Pons (tissue), 1 donor: ENCODE measurements around the gene SCMH1.
"Not testable (repeated sequence)": the region's sequence is repeated elsewhere in the genome, so short reads cannot be mapped to it uniquely, and the experiment has no call there.

Experiments used
- DNase-seq: peaks from one replicate; pipeline ENCODE4 v3.0.0-alpha.2; 2016; ENCODE audit warnings: low spot score

SCMH1 gene

DNA sequence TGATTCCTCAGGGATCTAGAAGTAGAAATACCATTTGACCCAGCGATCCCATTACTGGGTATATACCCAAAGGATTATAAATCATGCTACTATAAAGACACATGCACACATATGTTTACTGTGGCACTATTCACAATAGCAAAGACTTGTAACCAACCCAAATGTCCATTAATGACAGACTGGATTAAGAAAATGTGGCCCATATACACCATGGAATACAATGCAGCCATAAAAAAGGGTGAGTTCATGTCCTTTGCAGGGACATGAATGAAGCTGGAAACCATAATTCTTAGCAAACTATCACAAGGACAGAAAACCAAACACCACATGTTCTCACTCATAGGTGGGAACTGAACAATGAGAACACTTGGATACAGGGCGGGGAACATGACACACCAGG is 30.5 kb downstream of the SCMH1 start:
- DNase-seq: not testable (repeated sequence)

DNA sequence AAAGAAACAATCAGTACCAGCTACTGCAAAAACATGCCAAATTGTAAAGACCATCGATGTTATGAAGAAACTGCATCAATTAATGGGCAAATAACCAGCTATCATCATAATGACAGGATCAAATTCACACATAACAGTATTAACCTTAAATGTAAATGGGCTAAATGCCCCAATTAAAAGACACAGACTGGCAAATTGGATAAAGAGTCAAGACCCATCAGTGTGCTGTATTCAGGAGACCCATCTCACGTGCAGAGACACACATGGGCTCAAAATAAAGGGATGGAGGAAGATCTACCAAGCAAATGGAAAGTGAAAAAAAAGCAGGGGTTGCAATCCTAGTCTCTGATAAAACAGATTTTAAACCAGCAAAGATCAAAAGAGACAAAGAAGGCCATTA is 35.1 kb downstream of the SCMH1 start:
- not testable (repeated sequence) for DNase-seq

DNA sequence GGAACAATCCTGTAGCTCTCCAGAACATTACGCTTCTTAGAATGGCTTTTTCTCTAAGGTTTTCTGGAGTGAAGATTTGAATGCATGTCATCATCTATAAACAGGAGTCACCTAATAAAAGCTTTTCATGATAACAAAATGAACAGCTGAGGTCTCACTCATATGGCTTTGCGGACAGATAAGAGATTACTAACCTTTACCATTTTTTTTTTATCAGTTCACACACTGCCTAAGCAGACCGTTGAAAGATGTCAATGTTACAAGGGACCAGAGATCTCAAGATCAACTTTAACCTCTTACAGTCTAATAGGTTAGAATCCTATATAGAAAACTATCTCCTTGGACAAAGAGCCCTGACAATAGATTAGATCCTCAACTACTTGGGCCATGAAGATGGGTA is 41.4 kb downstream of the SCMH1 start:
- no peak for DNase-seq

DNA sequence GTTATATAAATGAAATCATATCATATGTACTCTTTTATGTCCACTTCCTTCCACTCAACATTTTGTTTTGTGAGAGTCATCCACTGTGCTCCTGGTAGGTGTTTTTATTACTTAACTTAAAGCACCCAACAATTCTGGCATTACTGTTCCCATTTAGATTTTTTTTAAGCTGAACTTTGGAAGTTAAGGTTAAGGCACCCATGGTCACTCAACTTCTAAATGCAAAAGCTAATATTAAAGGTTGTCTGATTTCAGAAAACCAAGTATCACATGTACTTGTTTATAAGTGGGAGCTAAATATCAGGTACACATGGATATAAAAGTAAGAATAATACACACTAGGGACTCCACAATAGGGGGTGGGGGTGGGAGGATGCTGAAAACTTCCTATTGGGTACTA is 42.7 kb downstream of the SCMH1 start:
- no peak for DNase-seq

DNA sequence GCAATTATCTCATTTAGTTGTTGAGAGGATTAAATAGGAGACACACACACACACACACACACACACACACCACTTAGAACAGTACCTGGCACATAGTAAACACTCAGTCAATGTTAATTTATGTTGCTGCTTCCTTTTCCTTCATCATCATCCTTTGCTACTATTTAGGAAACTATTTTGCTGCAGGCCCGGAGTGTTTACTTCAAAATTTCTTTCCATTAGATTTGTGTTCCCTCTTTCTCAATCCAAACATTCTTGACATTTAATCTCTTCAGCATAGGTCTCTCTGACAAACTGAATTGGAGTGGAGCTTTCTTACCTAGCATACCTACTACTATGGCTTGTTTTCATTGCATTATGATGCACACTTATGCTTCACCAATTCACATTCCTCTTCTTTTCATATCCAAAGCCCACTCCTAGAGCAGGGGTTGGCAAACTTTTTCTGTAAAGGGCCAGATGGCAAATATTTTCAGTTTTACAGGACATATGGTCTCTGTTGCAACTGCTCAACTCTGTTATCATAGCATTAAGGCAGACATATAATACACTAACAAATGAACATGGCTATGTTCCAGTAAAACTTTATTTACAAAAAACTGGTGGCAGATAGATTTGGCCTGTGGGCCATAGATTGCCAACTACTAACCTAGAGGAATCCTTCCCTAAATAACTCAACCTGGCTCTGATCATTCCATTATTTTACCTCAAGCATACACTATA is 49.5 kb downstream of the SCMH1 start:
- DNase-seq: no peak

DNA sequence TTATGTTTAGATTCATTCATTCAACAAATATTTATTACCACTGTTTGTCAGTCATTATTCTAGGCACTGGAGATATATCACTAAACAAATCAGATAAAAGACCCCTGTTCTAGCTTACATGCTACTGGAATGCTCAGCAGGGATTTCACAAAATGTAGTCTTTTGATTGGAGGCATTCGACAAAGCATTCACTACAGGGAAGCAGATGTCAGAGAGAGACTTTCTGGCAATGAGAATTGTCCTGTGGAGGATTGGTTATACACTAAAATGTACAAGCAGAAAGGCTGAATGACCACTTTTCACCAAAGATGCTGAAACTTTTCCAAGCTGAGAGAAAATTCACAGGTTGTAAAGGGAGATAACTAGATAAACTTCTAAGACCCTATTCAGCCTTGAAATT is 57.7 kb downstream of the SCMH1 start:
- DNase-seq: no peak

DNA sequence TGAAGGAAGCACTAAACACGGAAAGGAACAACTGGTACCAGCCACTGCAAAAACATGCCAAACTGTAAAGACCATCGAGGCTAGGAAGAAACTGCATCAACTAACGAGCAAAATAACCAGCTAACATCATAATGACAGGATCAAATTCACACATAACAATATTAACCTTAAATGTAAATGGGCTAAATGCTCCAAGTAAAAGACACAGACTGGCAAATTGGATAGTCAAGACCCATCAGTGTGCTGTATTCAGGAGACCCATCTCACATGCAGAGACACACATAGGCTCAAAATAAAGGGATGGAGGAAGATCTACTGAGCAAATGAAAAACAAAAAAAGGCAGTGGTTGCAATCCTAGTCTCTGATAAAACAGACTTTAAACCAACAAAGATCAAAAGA is 63.9 kb downstream of the SCMH1 start:
- not testable (repeated sequence) for DNase-seq

DNA sequence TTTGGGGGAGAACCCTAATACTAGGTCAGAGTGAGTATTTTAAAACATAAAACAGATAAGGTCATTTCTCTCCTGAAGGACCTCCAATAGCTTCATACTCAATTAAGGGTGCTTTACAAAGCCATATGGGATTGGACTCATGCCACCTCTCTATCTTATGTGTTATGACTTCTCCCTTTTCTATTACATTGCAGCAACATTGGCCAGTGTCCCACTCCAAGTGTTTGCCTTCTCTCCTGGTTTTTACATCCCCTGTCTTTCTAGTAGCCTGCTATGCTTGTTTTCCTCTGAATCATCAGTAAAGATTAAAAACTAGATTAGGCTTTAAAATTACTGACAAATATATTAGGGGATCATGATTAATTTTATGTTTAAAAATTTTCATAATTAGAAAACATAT is 66.6 kb downstream of the SCMH1 start:
- no peak for DNase-seq

DNA sequence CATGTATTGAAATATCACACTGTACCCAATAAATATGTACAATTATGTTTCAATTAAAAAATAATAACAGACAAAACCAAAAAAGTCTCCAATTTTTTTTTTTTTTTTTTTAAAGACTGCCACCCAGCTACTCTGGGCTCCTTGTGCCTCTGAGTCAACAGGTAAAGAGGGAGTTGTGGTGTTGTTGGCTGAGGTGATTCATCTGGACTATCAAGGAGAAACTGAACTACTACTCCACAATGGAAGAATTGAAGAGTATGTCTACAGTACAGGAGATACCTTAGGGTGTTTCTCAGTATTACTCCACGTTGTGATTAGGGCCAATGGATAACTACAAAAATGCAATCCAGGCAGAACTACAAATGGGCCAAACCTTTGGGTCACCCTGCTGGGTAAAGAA is 67.9 kb downstream of the SCMH1 start:
- no peak for DNase-seq

DNA sequence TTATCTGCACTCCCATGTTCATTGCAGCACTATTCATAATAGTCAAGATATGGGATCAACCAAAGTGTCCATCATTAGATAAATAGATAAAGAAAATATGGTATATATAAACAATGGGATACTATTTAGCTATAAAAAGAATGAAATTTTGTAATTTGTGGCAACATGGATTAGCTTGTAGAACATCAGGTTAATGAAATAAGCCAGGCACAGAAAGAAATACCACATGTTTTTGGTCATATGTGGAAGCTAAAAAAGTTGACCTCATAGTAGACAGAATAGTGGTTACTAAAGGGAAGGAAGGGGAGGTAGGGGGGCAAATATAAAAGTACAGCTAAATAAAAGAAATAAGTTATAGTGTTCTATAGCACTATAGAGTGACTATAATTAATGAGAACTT is 68.5 kb downstream of the SCMH1 start:
- DNase-seq: no peak

DNA sequence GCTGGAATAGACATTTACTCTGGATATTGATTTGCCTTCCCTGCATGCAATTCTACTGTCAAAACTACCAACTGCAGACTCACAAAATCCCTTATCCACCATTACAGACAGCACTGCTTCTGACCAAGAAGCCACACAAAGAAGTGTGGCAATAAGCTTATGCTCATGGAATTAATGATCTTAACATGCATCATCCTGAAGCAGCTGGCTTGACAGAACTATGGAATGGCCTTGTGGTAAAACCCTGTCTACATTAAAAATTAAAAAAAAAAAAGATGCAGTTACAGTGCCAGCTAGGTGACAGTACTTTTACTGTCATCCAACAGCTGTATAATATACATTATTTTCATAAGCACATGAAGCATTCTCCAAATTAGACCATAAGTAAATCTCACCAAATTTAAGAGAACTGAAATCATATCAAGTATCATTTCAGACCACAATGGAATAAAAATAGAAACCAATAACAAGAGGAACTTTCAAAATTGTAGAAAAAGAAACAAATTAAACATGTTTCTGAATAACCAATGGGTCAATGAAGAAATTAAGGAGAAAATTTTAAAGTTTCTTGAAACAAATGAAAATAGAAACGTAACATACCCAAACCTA is 70.7 kb downstream of the SCMH1 start:
- no peak for DNase-seq

DNA sequence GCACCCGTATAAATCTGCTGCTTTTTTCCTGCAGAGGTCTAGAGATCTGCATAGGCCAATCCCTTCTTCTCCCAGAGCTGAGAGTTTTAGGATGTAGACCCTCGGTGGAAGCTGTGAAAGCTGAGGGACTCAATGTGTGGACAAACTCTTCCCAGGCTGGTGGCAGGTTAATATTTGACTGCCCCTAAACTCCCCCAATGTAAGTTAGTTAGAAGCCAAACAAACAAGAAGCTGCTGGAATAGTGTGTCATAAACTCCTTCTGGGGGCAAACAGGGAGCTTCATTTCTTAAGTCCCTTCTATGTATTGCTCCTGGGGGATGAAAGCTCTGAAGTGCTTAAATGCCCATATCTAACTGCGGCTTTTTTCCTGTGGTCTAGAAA is 72.3 kb downstream of the SCMH1 start:
- no peak for DNase-seq

DNA sequence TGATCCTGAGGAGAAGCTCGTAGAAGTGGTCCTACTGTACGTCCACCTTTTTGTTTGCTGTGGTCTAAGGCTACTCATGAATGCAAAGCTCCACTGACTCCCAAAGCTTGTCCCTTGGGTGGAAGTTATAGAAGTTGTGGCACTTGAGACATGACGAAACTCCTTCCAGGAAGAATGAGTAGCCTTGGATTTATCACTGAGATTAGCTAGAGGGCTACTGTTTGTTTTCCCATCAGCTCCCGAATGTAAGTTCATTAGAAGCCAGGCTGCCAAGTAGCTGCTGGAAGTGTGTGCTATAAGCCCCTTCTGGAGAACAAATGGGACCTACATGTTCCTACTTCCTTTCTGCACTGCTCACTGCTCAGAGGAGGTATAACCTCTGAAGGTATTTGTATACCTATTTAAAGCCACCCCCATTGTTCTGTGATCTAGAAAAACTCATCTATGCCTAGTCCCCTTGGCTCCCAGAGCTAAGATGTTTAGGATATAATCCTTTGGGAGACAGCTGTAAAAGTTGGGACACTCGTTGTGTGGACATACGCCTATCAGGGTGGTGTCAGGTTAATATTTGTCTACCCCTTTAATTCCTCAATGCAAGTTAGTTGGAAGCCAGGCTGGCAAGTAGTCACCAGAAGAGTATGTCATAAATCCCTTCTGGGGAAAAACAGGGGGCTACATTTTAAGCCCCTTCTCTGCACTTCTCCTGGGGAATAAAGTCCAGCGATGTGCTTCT is 72.9 kb downstream of the SCMH1 start:
- no peak for DNase-seq

DNA sequence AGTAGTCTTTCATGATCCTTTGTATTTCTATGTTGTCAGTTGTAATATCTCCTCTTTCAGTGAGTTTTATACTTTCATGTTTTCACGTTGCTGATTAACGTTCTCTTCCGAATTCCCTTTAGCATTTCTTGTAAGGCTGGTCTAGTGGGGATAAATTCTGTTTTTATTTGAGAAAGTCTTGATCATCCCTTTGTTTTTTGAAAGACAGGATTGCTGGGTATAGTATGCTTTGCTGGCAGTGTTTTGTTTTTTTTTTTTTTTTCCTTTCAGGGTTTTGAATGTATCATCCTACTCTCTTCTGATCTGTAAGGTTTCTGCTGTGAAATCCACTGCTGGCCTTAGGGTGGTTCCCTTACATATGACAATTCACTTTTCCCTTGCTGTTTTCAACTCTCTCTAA is 74.4 kb downstream of the SCMH1 start:
- no peak for DNase-seq

DNA sequence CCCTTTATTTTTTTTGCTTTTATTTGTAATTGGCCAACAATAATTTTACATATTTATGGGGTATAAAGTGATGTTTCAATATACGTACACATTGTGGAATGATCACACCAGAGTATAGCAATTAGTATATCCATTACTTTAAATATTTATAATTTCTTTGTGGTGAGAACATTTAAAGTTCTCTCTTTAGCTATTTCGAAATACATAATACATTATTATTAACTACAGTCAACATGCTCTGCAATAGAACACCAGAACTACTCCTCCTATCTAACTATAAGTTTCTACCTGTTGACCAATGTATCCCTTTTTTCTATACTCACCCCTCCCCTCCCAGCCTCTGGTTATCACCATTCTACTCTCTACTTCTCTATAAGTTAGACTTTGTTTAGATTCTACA is 77.4 kb downstream of the SCMH1 start:
- DNase-seq: no peak

DNA sequence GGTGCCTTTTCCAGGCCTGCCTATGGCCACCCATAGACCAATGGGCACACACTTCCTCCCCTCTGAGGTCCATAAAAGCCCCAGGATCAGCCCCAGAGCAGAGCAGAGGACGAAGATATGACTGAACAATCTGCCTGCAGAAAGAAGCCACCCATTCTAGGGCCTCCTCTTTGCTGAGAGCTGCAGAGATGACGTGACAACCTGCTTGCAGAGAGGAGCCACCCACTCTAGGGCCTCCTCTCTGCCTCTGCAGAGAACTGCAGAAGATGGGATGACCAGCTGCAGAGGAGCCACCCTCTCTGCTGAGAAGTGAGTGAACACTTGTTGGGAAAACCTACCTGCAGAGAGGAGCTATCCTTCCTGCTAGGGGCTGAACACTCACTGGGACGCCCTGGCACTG is 79.7 kb downstream of the SCMH1 start:
- no peak for DNase-seq

DNA sequence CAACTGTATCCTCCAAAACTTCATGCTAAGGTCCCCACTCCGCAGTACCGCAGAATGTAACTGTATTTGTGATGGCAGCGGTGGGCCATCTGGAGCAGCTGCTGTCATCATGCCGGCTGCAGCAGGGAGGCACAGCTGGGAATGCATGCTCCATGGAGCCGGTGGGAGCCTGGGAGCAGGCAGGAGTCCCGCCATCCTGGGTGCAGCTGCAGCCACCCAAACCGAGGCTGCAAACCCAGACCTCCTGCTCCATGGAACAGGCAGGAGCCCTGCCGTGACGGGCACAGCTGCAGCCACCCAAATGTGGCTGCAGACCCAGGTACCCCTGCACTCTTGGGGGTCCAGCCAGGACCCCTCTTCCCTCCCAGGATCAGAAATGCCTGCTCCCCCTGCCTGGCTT is 80.3 kb downstream of the SCMH1 start:
- DNase-seq: no peak

DNA sequence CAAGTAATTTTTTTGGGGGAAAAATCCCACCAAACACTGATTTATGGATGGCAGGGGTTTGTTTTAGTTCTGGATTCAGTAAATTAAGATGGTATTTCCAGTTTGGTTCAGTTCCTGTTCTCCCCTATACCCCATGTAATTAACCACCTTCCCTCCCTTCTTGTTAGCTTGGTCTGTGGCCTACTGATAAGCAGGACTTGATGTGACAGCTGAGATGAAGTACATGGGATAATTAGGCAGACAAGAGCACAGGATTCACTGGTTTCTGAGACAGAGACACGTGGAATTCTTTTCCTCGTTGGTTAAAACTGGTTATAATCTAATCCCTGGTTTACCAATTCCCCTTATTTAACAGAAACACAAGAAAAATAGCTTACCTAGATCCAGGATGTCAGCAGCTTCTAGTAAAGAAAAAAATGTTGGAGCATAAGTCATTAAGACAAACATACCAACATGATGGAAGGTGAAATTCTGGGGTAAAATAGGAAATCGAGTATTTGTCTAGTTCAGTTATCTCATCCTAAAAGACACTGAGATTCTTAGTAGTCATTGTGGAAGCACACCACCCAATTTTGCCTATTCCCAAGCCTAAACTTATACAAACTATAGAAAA is 81.5 kb downstream of the SCMH1 start:
- DNase-seq: no peak

DNA sequence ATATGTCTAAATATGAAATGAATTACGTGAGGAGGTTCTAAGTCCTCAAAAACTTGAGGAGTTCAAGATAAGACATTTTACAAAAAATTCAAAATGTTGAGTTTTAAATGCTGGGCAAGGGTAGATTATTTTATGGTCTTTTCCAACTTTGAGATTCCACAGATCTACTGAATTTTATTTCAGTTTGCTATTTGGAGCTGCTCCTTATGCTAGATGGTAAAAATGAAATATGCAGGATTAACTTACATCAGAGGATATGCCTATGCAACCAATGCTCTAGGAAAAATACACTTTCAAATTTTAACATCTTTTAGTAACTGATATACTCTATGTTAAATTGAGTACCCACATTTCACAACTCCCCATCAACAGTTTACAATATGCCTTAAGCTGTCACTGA is 83.1 kb downstream of the SCMH1 start:
- no peak for DNase-seq

DNA sequence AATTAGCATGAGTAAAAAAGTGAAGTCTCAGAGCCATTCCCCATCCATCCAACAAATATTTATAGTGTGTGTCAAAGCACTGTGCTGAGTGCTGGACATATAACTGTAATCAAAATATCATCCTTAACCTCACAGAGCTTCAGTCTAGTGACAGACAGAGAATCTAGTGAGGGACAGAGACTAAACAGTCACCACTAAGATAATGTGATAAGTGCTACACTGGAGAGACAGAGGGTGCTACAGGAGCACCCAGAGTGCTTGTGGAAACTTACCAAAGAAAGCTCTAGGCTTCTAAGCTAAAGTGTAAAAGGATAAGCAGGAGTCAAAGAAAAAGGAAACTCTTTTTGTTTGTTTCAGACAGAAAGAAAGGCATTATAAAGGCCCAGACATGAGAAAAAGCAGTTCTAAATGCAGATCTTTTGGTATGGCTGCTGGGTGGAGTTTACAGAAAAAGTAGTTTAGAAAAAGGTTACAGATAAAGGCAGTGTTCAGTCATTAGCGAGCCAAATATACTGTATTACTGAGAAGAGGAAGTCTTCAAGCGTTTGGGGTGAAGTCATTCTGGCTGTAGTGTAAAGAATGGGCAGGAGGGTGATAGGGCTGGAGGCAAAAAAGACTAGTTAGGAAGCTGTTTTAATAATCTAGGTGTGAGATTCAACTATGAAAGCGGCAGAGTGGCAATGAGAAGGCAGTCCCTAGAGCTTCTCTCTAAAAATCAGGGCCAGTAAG is 83.8 kb downstream of the SCMH1 start:
- no peak for DNase-seq

DNA sequence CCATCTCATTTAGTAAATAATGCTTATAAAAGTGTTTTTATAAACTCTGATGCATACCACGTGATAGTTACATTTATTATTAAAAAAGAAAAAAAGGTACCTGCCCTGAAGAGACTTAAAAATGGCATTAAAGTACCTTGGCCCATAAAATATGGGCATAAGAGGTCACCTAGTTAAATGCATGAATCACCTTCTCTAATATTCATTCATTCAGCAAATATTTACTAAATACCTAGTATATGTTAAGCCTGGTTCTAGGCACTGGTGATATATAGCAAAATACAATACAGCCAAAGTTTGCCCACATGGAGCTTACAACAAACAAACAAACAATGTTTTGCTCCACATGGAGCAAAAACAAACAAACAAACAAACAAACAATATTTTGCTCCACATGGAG is 87.0 kb downstream of the SCMH1 start:
- DNase-seq: no peak

DNA sequence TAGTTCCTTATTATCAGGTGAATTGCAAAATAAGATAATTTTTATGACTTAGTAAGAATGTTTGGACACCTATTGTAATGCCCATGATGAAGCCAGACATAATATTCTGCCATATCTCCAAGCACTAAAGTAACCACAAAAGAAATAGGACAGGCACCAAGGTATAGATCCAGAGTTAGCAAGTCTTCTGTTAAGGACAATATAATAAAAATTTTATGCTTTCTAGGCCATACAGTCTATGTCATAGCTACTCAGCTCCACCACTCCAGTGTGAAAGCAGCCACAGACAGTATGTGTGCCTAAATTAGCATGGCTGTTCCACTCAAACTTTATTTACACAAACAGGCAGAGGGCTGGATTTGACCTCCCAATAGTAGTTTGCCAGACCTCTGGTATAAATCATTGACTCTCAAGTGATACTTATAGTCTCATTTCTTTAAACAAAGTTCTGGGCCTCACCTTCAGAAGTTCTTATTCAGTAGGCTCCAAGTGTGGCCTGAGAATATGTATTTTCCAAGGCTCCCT is 88.3 kb downstream of the SCMH1 start:
- no peak for DNase-seq
